Stomach (tissue), 9 donors: ENCODE results near the gene PCDHB10. TPM values are rescaled to one million over a fixed set of nuclear protein-coding genes. Genes with fewer than 3 reads are reported as not detected.
A peak's percentile ranks its signal among the peaks of the same experiment; 100 is the strongest.
"Not testable (repeated sequence)": the region's sequence is repeated elsewhere in the genome, so short reads cannot be mapped to it uniquely, and the experiment has no call there.

Source experiments
- DNase-seq, 2 donors: peaks; one replicate each; pipeline versions ENCODE4 v3.0.0 to v3.0.0-alpha.2; 2013 to 2019
- H3K27ac ChIP-seq, 5 donors: fragments of 200-600 bp in 4 of 5; sonication (generic) in 4 of 5; one replicate each; pipeline ENCODE4 v1.5.1; 2013 to 2019; ENCODE audit warnings: mild to moderate bottlenecking in 1 of 5, moderate library complexity in 1 of 5
- H3K27me3 ChIP-seq, 3 donors: fragments of 200-600 bp; sonication (generic); one replicate each; pipeline ENCODE4 v1.5.1; 2017 to 2019; ENCODE audit warnings: mixed run types in 1 of 3
- H3K36me3 ChIP-seq, 4 donors: fragments of 200-600 bp; sonication (generic); 1 replicate in 3 of 4; 2 replicates in 1 of 4; pipeline ENCODE4 v1.5.1; 2016 to 2019
- H3K4me1 ChIP-seq, 4 donors: fragments of 200-600 bp; sonication (generic); one replicate each; pipeline ENCODE4 v1.5.1; 2016 to 2019
- H3K4me3 ChIP-seq, 4 donors: fragments of 200-600 bp; sonication (generic) in 3 of 4; one replicate each; pipeline ENCODE4 v1.5.1; 2016 to 2019; ENCODE audit warnings: mild to moderate bottlenecking in 1 of 4
- H3K9me3 ChIP-seq, 4 donors: fragments of 200-600 bp; sonication (generic); one replicate each; pipeline ENCODE4 v1.5.1; 2016 to 2019
- EP300 ChIP-seq: sonication (generic); formaldehyde crosslinking; IDR thresholded peaks from one replicate; pipeline ENCODE4 v1.6.1; 2017; ENCODE audit warnings: antibody characterized with exemption
- POLR2A ChIP-seq, 4 donors: fragments of 450-650 bp; IDR thresholded peaks; one replicate each; pipeline ENCODE4 v1.6.1; 2016; ENCODE audit warnings: antibody characterized with exemption in 4 of 4, control low read depth in 2 of 4, mild to moderate bottlenecking in 1 of 4, moderate library complexity in 1 of 4
- POLR2AphosphoS5 ChIP-seq, 3 donors: sonication (generic); formaldehyde crosslinking; IDR thresholded peaks; one replicate each; pipeline ENCODE4 v1.6.1; 2016; ENCODE audit warnings: antibody characterized with exemption in 3 of 3
- WGBS, 5 donors: extraction: QIAGEN DNeasy Blood & Tissue Kit in 3 of 5; methylation state at CpG; one replicate each; pipeline versions ENCODE4 v1.1.5 to v1.1.7; 2013 to 2018; 5-methylcytosine and 5-hydroxymethylcytosine counted together
- intact Hi-C: fragments of 100-400 bp; cut with DNase I; formaldehyde crosslinking; loops from one replicate; pipeline ENCODE4 v1.15.1; 2023; ENCODE audit warnings: low total_unique reads
- polyA plus RNA-seq, 3 donors: library from polyadenylated mRNA; stranded (reverse); fragments of 200-250 nt; gene quantifications; one replicate each; pipeline ENCODE4 v1.2.3, GENCODE V29; 2013
- total RNA-seq, 5 donors: library from RNA; depleted of rRNA; stranded (reverse); fragments of >200 nt; gene quantifications; one replicate each; pipeline versions ENCODE4 v1.1.0 to v1.2.3, GENCODE V29; 2014 to 2016
- TF ChIP-seq, protein P1 (sequence below), 7 experiments: fragments of 450-650 bp in 4 of 7; fragments of 200-600 bp in 3 of 7; sonication (generic) in 3 of 7; IDR thresholded peaks; one replicate each; pipeline ENCODE4 v1.5.1; 2016 to 2019; ENCODE audit warnings: antibody characterized with exemption in 7 of 7, control low read depth in 2 of 7, mild to moderate bottlenecking in 1 of 7
- donor health status: healthy with polysubstance abuse.
- donor health status: Bipolar disorder and iron deficiency.
- donor health status: healthy.

The PCDHB10 gene
- total and polyA plus RNA-seq, 8 donors, result 0.12 to 18.3 (median 1.4) TPM

DNA sequence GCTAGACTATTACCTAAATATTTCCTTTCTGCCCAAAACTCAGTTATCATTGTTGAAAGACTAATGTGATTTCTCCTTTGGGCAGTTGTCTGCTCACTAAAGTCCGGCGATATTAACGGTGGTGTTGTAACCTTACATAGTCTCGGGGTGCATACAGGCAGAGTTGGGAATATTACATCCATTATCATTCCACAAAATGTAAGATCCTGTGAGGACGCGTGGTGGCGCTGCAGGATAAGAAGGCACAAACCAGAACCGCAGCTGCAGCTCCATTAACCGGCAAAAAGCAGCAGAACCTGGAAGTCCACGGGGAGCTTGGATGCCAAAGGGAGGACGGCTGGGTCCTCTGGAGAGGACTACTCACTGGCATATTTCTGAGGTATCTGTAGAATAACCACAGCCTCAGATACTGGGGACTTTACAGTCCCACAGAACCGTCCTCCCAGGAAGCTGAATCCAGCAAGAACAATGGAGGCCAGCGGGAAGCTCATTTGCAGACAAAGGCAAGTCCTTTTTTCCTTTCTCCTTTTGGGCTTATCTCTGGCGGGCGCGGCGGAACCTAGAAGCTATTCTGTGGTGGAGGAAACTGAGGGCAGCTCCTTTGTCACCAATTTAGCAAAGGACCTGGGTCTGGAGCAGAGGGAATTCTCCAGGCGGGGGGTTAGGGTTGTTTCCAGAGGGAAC lies 21.6 kb downstream of the PCDHB10 start, which contains the start of gene PCDHB13:
Gene PCDHB13, plus strand, starts transcription at position 264 of the 684 bp plus-strand sequence. Its CDS starts 205 bp downstream, at position 469.
- H3K36me3 ChIP-seq, result peaks cover 0 to 12% (median 0%) of the 10 kb centered on the region in 4 donors
- H3K27ac ChIP-seq, intact Hi-C loops, H3K4me3 ChIP-seq, H3K4me1 ChIP-seq: not testable (repeated sequence)
- peaks cover 0 to 42% (median 0%) of the 10 kb centered on the region in 3 donors for H3K27me3 ChIP-seq
- peaks cover 20 to 95% (median 74%) of the 10 kb centered on the region in 4 donors for H3K9me3 ChIP-seq
- TF ChIP-seq, protein P1, sequence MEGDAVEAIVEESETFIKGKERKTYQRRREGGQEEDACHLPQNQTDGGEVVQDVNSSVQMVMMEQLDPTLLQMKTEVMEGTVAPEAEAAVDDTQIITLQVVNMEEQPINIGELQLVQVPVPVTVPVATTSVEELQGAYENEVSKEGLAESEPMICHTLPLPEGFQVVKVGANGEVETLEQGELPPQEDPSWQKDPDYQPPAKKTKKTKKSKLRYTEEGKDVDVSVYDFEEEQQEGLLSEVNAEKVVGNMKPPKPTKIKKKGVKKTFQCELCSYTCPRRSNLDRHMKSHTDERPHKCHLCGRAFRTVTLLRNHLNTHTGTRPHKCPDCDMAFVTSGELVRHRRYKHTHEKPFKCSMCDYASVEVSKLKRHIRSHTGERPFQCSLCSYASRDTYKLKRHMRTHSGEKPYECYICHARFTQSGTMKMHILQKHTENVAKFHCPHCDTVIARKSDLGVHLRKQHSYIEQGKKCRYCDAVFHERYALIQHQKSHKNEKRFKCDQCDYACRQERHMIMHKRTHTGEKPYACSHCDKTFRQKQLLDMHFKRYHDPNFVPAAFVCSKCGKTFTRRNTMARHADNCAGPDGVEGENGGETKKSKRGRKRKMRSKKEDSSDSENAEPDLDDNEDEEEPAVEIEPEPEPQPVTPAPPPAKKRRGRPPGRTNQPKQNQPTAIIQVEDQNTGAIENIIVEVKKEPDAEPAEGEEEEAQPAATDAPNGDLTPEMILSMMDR (IDR thresholded peaks at IDR 0.05), result peak in 2 of 7 experiments; percentile 13 to 28
- whole genome bisulfite sequencing, 5 donors, result 4 to 13% (median 8%) methylated on average over 10 to 13 of the region's 18 CpGs
- peak; percentile 56 to 65 for DNase-seq

DNA sequence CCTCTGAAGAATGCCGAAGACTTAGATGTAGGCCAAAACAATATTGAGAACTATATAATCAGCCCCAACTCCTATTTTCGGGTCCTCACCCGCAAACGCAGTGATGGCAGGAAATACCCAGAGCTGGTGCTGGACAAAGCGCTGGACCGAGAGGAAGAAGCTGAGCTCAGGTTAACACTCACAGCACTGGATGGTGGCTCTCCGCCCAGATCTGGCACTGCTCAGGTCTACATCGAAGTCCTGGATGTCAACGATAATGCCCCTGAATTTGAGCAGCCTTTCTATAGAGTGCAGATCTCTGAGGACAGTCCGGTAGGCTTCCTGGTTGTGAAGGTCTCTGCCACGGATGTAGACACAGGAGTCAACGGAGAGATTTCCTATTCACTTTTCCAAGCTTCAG lies 22.4 kb downstream of the PCDHB10 start:
- DNase-seq, H3K27ac ChIP-seq, H3K4me3 ChIP-seq, H3K4me1 ChIP-seq, intact Hi-C loops: not testable (repeated sequence)
- Histone ChIP-seq H3K9me3 (peaks cover 24 to 95% (median 74%) of the 10 kb centered on the region in 4 donors), H3K36me3 (peaks cover 0 to 16% (median 0%) of the 10 kb centered on the region in 4 donors), H3K27me3 (peaks cover 0 to 35% (median 0%) of the 10 kb centered on the region in 3 donors)
- WGBS, 5 donors, result 54 to 66% (median 59%) methylated on average over 9 to 12 of the region's 12 CpGs

DNA sequence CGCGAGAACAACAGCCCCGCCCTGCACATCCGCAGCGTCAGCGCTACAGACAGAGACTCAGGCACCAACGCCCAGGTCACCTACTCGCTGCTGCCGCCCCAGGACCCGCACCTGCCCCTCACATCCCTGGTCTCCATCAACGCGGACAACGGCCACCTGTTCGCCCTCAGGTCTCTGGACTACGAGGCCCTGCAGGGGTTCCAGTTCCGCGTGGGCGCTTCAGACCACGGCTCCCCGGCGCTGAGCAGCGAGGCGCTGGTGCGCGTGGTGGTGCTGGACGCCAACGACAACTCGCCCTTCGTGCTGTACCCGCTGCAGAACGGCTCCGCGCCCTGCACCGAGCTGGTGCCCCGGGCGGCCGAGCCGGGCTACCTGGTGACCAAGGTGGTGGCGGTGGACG lies 23.4 kb downstream of the PCDHB10 start:
- H3K27ac ChIP-seq, DNase-seq, H3K4me3 ChIP-seq, H3K4me1 ChIP-seq, intact Hi-C loops: not testable (repeated sequence)
- H3K36me3 ChIP-seq, result peaks cover 0 to 16% (median 0%) of the 10 kb centered on the region in 4 donors
- H3K27me3 ChIP-seq, result peaks cover 0 to 26% (median 0%) of the 10 kb centered on the region in 3 donors
- H3K9me3 ChIP-seq, result peaks cover 15 to 95% (median 74%) of the 10 kb centered on the region in 4 donors
- WGBS, 5 donors, result 25 to 42% (median 36%) methylated on average over 10 to 36 of the region's 40 CpGs

DNA sequence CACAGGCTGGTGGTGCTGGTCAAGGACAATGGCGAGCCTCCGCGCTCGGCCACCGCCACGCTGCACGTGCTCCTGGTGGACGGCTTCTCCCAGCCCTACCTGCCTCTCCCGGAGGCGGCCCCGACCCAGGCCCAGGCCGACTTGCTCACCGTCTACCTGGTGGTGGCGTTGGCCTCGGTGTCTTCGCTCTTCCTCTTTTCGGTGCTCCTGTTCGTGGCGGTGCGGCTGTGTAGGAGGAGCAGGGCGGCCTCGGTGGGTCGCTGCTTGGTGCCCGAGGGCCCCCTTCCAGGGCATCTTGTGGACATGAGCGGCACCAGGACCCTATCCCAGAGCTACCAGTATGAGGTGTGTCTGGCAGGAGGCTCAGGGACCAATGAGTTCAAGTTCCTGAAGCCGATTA lies 23.9 kb downstream of the PCDHB10 start:
- Histone ChIP-seq H3K9me3 (peaks cover 12 to 95% (median 72%) of the 10 kb centered on the region in 4 donors), H3K36me3 (peaks cover 0 to 16% (median 1%) of the 10 kb centered on the region in 4 donors), H3K27me3 (peaks cover 0 to 21% (median 0%) of the 10 kb centered on the region in 3 donors)
- 31 to 51% (median 37%) methylated on average over 12 to 26 of the region's 26 CpGs for WGBS, 5 donors
- H3K27ac ChIP-seq, intact Hi-C loops, H3K4me3 ChIP-seq, H3K4me1 ChIP-seq, DNase-seq: not testable (repeated sequence)

DNA sequence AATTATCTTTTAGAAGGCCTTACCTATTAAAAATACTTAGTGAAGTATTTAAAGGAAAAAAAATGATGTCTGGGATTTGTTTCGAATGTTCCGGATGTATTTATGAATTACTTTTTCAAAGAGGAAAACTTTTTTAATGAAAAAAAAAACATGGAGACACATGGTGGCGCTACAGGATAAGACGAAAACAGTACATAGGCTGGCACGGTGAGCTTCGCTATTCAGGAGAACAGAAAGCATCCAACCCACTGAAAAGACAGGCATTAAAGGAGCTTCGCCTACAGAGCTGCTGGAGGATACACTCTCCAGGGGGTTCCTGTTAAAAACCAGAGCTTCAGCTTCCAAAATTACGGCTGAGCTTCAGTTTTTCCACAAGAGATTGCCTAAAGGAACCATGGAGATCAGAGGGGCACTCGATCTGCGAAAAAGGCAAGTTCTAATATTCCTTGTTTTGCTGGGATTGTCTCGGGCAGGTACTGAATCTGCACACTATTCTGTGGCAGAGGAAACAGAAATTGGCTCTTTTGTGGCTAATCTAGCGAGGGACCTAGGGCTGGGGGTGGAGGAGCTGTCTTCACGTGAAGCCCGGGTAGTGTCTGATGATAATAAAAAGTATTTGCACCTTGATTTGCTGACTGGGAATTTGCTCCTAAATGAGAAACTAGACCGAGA lies 31.1 kb downstream of the PCDHB10 start, which contains the start of gene PCDHB14:
Gene PCDHB14, plus strand, starts transcription at position 232 of the 672 bp plus-strand sequence. Its CDS starts 163 bp downstream, at position 395.
- peaks cover 27 to 97% (median 82%) of the 10 kb centered on the region in 4 donors for H3K9me3 ChIP-seq
- DNase-seq, result peak in 1 of 2 donors; percentile 52
- 20 to 31% (median 25%) methylated on average over 15 of the region's 15 CpGs for WGBS, 5 donors
- intact Hi-C loops, result no loop called here
- peak within 1 kb of the TSS; percentile 5 to 23 (median 14) for H3K4me3 ChIP-seq
- no peak for TF ChIP-seq POLR2A (IDR thresholded peaks at IDR 0.05)
- TF ChIP-seq, protein P1 (IDR thresholded peaks at IDR 0.05), result no peak
- no peak for TF ChIP-seq EP300
- TF ChIP-seq POLR2AphosphoS5 (IDR thresholded peaks at IDR 0.05), result no peak
- H3K27me3 ChIP-seq, result peaks cover 0 to 23% (median 0%) of the 10 kb centered on the region in 3 donors
- H3K4me1 ChIP-seq, result no peaks in the 10 kb centered on the region
- H3K36me3 ChIP-seq, result peaks cover 0 to 10% (median 1%) of the 10 kb centered on the region in 4 donors
- no peak within 1 kb of the TSS for H3K27ac ChIP-seq

DNA sequence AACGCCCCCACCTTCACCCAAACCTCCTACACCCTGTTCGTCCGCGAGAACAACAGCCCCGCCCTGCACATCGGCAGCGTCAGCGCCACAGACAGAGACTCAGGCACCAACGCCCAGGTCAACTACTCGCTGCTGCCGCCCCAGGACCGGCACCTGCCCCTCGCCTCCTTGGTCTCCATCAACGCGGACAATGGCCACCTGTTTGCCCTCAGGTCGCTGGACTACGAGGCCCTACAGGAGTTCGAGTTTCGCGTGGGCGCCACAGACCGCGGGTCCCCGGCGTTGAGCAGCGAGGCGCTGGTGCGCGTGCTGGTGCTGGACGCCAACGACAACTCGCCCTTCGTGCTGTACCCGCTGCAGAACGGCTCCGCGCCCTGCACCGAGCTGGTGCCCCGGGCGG lies 32.7 kb downstream of the PCDHB10 start:
- H3K4me3 ChIP-seq, H3K36me3 ChIP-seq, DNase-seq, H3K27ac ChIP-seq, H3K4me1 ChIP-seq, intact Hi-C loops: not testable (repeated sequence)
- Histone ChIP-seq H3K9me3 (peaks cover 20 to 90% (median 72%) of the 10 kb centered on the region in 4 donors), H3K27me3 (peaks cover 0 to 23% (median 0%) of the 10 kb centered on the region in 3 donors)
- 19 to 31% (median 27%) methylated on average over 12 to 35 of the region's 40 CpGs for WGBS, 5 donors

DNA sequence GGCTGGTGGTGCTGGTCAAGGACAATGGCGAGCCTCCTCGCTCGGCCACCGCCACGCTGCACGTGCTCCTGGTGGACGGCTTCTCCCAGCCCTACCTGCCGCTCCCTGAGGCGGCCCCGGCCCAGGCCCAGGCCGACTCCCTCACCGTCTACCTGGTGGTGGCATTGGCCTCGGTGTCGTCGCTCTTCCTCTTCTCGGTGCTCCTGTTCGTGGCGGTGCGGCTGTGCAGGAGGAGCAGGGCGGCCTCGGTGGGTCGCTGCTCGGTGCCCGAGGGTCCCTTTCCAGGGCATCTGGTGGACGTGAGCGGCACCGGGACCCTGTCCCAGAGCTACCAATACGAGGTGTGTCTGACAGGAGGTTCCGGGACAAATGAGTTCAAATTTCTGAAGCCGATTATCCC lies 33.3 kb downstream of the PCDHB10 start:
- 29 to 57% (median 32%) methylated on average over 11 to 30 of the region's 30 CpGs for WGBS, 5 donors
- H3K4me1 ChIP-seq, H3K4me3 ChIP-seq, H3K36me3 ChIP-seq, H3K27ac ChIP-seq, DNase-seq, intact Hi-C loops: not testable (repeated sequence)
- H3K27me3 ChIP-seq, result peaks cover 0 to 23% (median 0%) of the 10 kb centered on the region in 3 donors
- peaks cover 20 to 88% (median 71%) of the 10 kb centered on the region in 4 donors for H3K9me3 ChIP-seq
